GM21447 (cell line): Measurements from ENCODE around the gene ANKRD36C.
"Not testable (repeated sequence)": the region's sequence is repeated elsewhere in the genome, so short reads cannot be mapped to it uniquely, and the experiment has no call there.

Experiments used
- ATAC-seq: cut with Tn5 transposase; IDR thresholded peaks from one replicate; pipeline ENCODE4 v1.9.1; 2021; ENCODE audit not compliant: unreplicated experiment

The ANKRD36C gene

DNA sequence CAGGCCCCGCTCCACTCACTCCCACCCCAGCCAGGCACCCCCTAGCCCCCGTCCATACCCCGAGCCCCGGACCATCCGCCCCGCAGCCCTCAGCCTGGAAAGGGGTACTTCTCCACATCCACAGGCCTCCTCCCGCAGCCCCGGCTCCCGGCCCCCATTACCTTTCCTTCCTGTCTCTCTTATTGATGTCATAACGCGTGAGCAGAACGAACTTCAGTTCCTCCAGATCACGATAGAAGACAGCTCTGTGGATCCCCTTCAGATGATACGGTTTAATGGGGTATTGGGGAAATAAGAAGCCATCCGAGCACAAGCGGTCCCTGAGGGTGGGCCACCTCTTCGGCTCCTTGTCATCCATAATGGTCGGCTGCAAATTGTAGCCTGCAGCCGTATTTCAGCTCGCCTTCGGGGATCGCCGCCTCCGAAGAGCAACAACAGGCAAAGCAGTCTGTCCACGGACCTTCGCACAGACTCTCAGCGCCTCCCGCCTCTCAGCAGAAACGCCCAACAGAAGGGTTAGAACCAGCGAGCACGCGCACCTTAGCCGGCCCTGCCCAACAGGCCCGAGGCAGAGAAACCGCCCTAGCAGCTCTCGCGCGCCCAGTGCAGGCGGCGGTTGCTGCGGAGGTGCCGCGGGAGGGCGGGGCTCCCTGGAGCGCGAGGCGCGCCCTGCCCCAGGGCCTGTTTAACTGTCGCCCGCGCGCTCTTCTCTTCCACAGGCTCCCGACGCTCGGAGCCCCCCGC, at the start of gene ANKRD36C:
Gene ANKRD36C, minus strand, starts transcription at position 474 of the 744 bp plus-strand sequence. Its CDS starts 116 bp downstream, at position 358.
- peak; percentile 84 for ATAC-seq

GRCh38 chr2:96035554-96035953, 43.9 kb upstream of the ANKRD36C start:
- ATAC-seq, result not testable (repeated sequence)

- not testable (repeated sequence) for ATAC-seq
These were observed 43.2 kb upstream of the ANKRD36C start, which contains the start of gene GPAT2 for GRCh38 chr2:96034792-96035191. GPAT2 (minus strand) TSS chr2:96034916; CDS start chr2:96032359, 2,557 bp downstream.

DNA sequence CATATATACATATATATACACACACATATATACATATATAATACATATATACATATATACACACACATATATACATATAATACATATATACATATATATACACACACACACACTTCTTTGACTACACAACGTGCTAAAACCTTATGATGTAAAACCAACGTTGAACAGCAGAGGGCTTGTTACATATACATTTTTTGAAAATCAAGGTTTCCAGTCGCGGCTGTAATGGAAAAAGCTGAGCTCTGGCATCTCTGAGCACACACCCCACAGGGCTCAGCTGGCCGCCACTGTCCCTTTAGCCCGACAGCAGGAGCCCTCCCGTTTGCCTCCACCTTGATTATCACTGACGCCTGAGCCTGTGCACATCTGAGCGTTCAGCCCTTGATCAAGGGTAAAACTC, 42.4 kb upstream of the ANKRD36C start:
- ATAC-seq, result not testable (repeated sequence)

- ATAC-seq, result not testable (repeated sequence)
These were observed 36.2 kb upstream of the ANKRD36C start for GRCh38 chr2:96027725-96028325.

DNA sequence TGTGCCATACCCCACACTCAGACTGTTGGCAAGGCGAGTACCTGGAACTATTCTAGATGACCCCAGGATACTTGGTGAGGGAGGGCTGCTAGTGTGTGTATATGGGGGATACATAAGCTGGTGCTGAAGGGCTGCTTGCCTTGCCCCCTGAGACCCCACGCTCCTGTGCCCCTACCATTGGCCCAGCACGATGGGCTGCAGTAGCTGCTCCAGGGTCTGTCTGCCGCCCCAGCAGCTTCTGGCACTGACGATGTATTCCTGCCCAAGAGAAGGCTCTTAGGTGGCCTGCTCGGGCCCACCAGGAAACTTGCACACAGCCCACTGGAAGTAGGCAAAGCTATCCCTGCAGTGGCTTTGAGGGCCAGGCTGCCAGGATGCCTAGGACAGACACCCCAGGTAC, 34.1 kb upstream of the ANKRD36C start:
- not testable (repeated sequence) for ATAC-seq

DNA sequence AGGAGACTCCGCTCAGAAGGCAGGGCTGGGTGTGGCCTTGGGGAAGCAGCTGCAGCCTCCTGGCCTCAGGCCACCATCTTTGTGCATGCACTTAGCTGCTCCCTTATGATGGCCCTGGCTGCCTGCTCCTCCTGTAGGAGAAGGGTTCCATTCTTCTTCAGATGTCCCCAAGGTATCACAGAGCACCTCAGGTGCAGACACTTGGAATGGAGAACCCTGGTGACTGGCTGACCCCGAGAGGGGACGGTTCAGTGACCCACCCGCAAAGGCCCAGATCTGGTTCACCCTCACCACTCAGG, 33.5 kb upstream of the ANKRD36C start:
- no peak for ATAC-seq

DNA sequence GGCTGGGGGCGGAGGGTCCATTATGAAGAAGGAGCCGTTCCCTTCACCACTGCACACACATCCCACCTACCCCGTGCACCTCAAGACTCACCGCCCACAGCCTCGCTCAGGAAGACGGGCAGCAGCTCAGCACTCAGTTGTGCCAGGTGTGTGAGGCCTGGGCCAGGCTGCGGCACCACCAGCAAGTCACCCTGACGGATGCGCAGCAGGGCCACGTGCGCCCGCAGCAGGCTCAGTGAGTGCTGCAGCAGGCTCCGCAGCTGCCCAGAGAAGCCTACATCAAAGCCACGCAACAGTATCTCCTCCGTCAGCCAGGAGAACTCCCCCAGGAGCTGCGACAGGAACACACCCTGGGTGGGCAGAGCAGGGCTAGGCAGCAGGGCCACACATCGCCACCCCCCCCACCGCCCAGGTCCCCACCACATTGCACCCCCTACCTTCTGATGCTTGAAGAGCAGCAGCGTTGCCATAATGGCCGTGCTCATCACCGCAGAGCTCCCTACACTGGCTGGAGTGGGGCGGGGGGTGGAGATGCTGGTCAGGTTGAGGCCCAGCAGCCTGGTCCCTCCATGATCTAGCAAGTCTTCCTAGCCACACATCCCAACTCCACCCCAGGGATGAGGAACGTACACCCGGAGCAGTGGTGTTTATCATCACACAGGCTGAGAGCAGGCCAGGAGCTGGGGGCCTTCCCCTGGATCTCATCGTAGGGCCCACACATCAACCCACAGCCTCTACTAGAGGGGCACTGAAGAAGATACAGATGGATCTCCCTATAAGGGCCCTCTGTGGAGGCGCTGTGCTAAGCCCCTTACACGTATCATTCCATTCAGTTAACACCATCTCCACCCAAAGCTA, 32.9 kb upstream of the ANKRD36C start:
- no peak for ATAC-seq

- not testable (repeated sequence) for ATAC-seq
These were observed 32.1 kb upstream of the ANKRD36C start for GRCh38 chr2:96023701-96024100.

GRCh38 chr2:96022701-96023447, 31.2 kb upstream of the ANKRD36C start:
- ATAC-seq, result not testable (repeated sequence)

DNA sequence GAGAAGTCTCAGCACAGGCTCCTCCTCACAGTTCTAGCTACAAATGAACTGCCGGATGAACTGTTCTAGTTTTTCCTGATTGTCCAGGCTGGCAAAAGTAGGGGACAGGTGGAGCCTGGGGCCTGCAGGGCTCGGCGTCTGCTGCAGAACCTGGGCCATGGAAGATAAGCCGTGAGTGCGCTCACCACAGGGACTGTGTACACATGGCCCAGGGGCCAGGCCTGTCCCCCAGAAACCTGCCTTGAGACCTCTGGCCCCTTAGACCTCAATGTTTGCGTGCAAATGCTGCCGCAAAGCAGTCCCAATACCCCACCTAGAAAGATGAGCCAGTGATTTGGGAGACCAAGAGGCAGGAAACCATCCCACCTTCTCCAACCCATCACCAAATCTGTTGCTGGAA, 30.5 kb upstream of the ANKRD36C start:
- not testable (repeated sequence) for ATAC-seq

DNA sequence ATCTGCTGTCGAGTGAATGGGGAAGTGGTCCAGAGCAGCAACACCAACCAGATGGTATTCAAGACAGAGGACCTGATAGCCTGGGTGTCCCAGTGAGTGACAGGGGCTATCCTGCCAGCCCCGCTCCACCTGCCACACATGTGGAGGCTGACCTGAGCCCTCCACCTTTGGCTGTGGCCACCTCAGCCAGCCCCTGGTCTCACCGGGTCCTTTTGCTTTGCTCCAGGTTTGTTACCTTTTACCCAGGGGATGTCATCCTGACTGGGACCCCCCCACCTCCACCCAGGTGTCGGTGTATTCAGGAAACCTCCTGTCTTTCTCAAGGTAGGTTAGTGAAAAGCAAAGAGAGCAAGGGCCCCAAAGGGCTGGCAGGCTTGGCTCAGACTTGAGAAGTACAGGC, 29.5 kb upstream of the ANKRD36C start:
- ATAC-seq, result not testable (repeated sequence)

DNA sequence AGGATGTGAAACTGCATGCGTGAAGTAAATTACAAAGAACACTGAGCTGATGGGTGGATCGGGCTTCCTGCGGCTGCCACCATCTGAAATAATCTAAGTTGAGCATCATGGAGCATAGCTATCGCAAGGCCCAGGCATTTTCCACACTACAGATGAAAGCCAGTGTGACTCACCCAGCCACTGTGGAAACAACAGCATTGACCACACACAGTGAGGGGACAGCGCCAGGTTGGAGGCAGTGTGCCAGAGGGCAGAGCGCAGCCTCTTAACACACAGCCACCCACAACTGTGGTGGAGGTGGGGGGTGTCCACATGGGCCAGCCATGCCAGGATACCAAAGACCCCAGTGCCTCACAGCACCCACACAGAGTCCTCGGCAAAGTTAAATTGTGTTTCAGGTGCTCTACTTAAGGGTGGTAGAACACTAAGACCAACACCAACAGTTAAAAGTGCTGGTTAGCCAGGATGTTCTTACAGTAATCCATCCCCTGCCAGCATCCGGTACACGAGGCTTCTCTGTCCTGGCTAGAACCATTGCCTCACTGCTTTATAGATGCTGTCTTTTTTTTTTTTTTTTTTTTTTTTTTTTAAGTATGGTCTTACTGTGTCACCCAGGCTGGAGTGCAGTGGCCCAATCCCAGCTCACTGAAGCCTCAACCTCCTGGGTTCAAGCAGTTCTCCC, 28.4 kb upstream of the ANKRD36C start:
- not testable (repeated sequence) for ATAC-seq

- not testable (repeated sequence) for ATAC-seq
These were observed 24.7 kb upstream of the ANKRD36C start for GRCh38 chr2:96016321-96016720.

DNA sequence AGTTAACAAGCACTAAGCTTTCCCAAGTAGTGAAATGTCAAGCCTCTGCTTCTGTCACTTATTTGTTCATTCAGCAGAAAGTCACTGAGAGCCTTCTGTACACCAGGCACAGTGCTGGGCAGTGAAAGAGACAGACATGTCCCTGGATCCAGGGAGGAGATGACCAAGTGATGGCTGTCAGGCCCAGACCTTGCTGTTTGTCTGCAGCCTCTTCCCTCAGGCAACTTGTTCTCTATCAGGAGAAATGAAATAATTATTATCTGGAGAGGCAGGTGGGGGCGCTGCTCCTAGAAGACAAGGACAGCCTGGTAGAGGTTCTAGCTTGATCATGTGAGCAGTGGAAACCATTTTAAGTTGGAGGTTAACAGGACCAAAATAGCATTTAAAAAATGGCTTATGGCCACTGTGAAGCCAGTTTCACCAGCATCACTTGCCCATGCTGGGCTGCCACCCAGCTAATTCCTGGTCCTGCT, 21.2 kb upstream of the ANKRD36C start:
- not testable (repeated sequence) for ATAC-seq

DNA sequence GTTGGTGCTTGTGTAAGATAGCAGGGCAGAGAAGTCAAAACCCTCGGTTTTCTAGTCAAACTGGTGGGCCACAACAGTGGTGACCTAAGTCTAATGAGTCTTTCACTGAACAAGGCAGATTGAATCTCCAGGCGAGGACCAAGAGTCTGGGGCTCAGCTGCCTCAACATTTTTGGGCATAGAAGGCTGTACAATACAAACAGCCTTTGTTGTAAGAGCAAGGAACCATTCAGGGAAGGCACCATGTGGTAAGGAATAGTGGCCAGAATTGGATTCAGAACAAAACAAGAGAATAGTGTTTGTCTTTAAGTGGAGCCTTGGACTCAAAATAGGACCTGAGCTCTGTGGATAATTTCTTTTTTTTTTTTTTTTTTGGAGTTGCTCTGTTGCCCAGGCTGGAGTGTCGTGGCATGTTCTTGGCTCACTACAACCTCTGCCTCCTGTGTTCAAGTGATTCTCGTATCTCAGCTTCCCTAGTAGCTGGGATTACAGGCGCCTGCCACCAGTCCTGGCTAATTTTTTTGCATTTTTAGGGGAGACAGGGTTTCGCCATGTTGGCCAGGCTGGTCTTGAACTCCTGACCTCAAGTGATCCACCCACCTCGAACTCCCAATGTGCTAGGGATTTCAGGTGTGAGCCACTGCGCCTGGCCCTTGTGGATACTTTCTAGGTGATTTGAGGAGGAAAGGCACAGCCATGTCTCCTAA, 20.6 kb upstream of the ANKRD36C start:
- not testable (repeated sequence) for ATAC-seq

DNA sequence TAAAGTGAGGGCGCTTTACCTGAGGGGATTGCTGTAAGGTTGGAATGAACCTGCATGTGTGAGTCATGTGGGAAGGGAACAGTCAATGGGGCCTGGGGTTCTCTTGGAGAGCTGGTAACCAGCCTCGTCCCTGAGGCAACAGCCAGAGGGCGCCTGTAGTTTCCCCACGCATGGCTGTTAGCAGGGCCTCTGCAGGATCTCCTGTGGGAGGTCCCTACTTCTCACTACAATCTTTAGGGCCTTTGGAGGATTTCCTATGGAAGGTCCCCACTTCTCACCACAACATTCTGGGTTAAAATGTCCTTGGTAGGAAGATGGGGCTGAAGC, 19.5 kb upstream of the ANKRD36C start:
- ATAC-seq, result peak; percentile 17

DNA sequence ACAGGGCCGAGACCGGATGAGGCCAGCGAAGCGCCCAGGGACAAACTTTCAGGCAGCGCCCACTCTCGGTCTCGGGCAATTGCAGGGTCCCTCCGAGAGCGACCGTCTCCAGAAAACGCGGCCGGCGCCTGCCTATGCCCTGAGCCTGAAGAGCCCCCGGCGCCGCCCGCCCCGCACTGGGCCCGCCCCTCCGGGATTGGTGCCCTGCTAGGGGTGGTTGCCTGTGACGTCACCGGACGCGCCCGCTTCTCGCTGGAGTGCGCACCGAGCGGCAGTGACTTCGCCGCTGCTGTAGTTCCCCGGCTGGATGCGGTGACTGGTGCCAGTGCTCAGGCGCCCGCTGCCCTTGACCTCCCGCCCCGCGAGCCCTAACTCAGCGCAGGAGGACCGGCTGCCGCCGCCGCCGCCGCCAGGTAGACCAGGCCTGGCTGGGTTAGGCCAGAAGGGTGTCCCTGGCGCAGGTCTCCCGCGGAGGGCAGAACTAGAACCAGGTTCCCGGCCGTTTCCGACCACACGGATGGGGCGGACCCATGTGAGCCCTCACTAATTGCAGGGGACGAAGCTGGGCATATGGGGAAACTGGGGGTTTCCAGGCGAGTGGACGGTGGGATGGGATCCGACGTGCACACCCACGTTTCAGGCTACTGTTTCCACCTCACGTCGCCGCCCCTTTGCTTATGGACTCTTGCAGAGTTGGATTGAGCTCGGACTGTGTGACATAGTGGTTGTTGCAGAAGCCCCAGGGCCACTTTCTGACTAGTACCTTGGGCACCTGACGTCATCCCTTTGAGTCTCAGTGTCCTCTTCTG, 18.9 kb upstream of the ANKRD36C start:
- ATAC-seq, result peak; percentile 98

DNA sequence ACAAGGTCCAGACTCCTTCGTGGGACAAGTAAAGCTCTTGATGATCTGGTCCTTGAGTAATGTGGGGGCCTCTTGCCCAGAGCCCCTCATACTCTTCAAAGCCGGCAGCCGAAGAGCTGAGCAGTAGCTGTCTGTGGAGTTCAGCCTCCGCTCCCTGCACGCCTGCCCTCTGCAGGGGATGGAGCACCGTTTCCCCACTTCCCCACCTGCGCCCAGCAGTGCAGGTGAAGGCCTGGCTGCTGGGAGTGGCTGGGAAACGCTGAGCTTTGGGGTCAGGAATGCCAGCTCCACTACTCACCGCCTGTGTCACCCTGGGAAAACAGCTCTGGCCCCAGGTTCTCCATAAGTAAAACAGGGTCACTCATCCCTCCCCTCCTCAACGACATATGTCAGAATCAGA, 18.2 kb upstream of the ANKRD36C start:
- ATAC-seq, result peak; percentile 6
